IMR-90 (cell line): ENCODE results near the gene IGF2R. TPM values are rescaled to one million over a fixed set of nuclear protein-coding genes. Genes with fewer than 3 reads are reported as not detected.
A peak's percentile ranks its signal among the peaks of the same experiment; 100 is the strongest.

ENCODE experiments used
- ATAC-seq: fragments of 200-7000 bp; cut with Tn5 transposase; 2 replicates; pipeline ENCODE4 v1.9.1; 2020; ENCODE audit warnings: low read depth, mild to moderate bottlenecking, moderate library complexity
- BruUV-seq: library from RNA; stranded (reverse); fragments of 400-500 nt; replicated peaks from 2 replicates; lab custom pipeline; 2021; lab: Mats Ljungman, UMichigan
- CTCF ChIA-PET: fragments of 300-600 bp; formaldehyde crosslinking; extraction: SDS; loops from one replicate; lab custom pipeline; 2021; ENCODE audit warnings: antibody characterized with exemption; lab: Yijun Ruan, JAX
- POLR2A ChIA-PET: fragments of 300-600 bp; sonication (Branson Sonifier 250); formaldehyde crosslinking; loops from one replicate; lab custom pipeline; 2022; ENCODE audit warnings: antibody characterized with exemption; ENCODE audit not compliant: unreplicated experiment; lab: Charles Lee
- DNase-seq: peaks from one replicate; pipeline ENCODE4 v3.0.0; 2013
- H2AFZ ChIP-seq: replicated peaks from 2 replicates; pipeline ENCODE3; 2013; ENCODE audit warnings: low read length, mild to moderate bottlenecking; ENCODE audit not compliant: poor library complexity
- H2AK5ac ChIP-seq: 2 replicates; pipeline ENCODE4 v1.6.1; 2013; ENCODE audit warnings: low read depth, low read length, inconsistent platforms
- H2AK9ac ChIP-seq: replicated peaks from 2 replicates; pipeline ENCODE3; 2013; ENCODE audit warnings: mild to moderate bottlenecking, low read depth, low read length, moderate library complexity; ENCODE audit not compliant: poor library complexity
- H2BK120ac ChIP-seq: 2 replicates; pipeline ENCODE4 v1.6.1; 2013; ENCODE audit warnings: low read depth, low read length, inconsistent platforms
- H2BK15ac ChIP-seq: 3 replicates; pipeline ENCODE4 v1.6.1; 2013; ENCODE audit warnings: low read depth, low read length, inconsistent platforms
- H2BK20ac ChIP-seq: 2 replicates; pipeline ENCODE4 v1.6.1; 2013; ENCODE audit warnings: low read depth, mild to moderate bottlenecking, inconsistent platforms, low read length, moderate library complexity
- H2BK5ac ChIP-seq: 2 replicates; pipeline ENCODE4 v1.6.1; 2013; ENCODE audit warnings: mild to moderate bottlenecking, low read depth, low read length, inconsistent platforms; ENCODE audit not compliant: poor library complexity, severe bottlenecking
- H3K14ac ChIP-seq: replicated peaks from 2 replicates; pipeline ENCODE4 v1.6.1; 2013; ENCODE audit warnings: low read depth, low read length, inconsistent platforms
- H3K18ac ChIP-seq: 2 replicates; pipeline ENCODE4 v1.6.1; 2013; ENCODE audit warnings: low read depth, low read length, control low read depth
- H3K23ac ChIP-seq: 2 replicates; pipeline ENCODE4 v1.6.1; 2013; ENCODE audit warnings: low read depth, low read length, inconsistent platforms
- H3K27ac ChIP-seq: 2 replicates; pipeline ENCODE4 v1.5.1; 2013; ENCODE audit warnings: mild to moderate bottlenecking, control low read depth, low read length; ENCODE audit not compliant: insufficient read depth
- H3K27me3 ChIP-seq: 2 replicates; pipeline ENCODE4 v1.6.1; 2013; ENCODE audit warnings: low read length; ENCODE audit not compliant: control insufficient read depth, insufficient read depth
- H3K36me3 ChIP-seq: 2 replicates; pipeline ENCODE4 v1.6.1; 2013; ENCODE audit warnings: low read length, mixed read lengths; ENCODE audit not compliant: control insufficient read depth, insufficient read depth
- H3K4ac ChIP-seq: 2 replicates; pipeline ENCODE4 v1.6.1; 2013; ENCODE audit warnings: low read depth, low read length, inconsistent platforms
- H3K4me1 ChIP-seq: 2 replicates; pipeline ENCODE4 v1.6.1; 2013; ENCODE audit warnings: low read length, mixed read lengths; ENCODE audit not compliant: control insufficient read depth, insufficient read depth
- H3K4me2 ChIP-seq: 2 replicates; pipeline ENCODE4 v1.6.1; 2013; ENCODE audit warnings: low read depth, mild to moderate bottlenecking, control low read depth, low read length, moderate library complexity
- H3K4me3 ChIP-seq: 2 replicates; pipeline ENCODE4 v1.5.1; 2013; ENCODE audit warnings: low read depth, mild to moderate bottlenecking, control low read depth, low read length, moderate library complexity; ENCODE audit not compliant: insufficient read depth
- H3K56ac ChIP-seq: 2 replicates; pipeline ENCODE4 v1.6.1; 2013; ENCODE audit warnings: low read length, inconsistent platforms; ENCODE audit not compliant: insufficient read depth; ENCODE audit errors: extremely low read depth
- H3K79me1 ChIP-seq, 2 experiments: 2 replicates each; pipeline ENCODE4 v1.6.1; 2013; ENCODE audit warnings: low read length in 2 of 2, inconsistent platforms in 1 of 2, low read depth in 1 of 2
- H3K9ac ChIP-seq: 2 replicates; pipeline ENCODE4 v1.6.1; 2013; ENCODE audit warnings: low read depth, low read length, control low read depth
- H3K9me1 ChIP-seq: 2 replicates; pipeline ENCODE4 v1.6.1; 2013; ENCODE audit warnings: low read length, inconsistent platforms; ENCODE audit not compliant: insufficient read depth
- H3K9me3 ChIP-seq: 2 replicates; pipeline ENCODE4 v1.6.1; 2013; ENCODE audit warnings: low read length; ENCODE audit not compliant: control insufficient read depth, insufficient read depth
- H4K20me1 ChIP-seq: 2 replicates; pipeline ENCODE4 v1.6.1; 2013; ENCODE audit warnings: low read length, inconsistent platforms; ENCODE audit not compliant: insufficient read depth
- H4K5ac ChIP-seq: 2 replicates; pipeline ENCODE4 v1.6.1; 2013; ENCODE audit warnings: mild to moderate bottlenecking, low read depth, low read length, control low read depth
- H4K8ac ChIP-seq, 2 experiments: 2 replicates each; pipeline ENCODE4 v1.6.1; 2013; ENCODE audit warnings: low read depth in 2 of 2, low read length in 2 of 2, control low read depth in 1 of 2, inconsistent platforms in 1 of 2
- H4K91ac ChIP-seq: 2 replicates; pipeline ENCODE4 v1.6.1; 2013; ENCODE audit warnings: low read depth, low read length, inconsistent platforms; ENCODE audit not compliant: insufficient read depth
- BHLHE40 ChIP-seq: fragments of 150-350 bp; IDR thresholded peaks from 2 replicates; pipeline ENCODE4 v1.6.1; 2016; ENCODE audit warnings: mild to moderate bottlenecking, low read depth, low read length
- CEBPB ChIP-seq: IDR thresholded peaks from 2 replicates; pipeline ENCODE4 v1.6.1; 2012; ENCODE audit warnings: low read depth, low read length, improper control_type of control experiment
- RCOR1 ChIP-seq: IDR thresholded peaks from 2 replicates; pipeline ENCODE4 v1.6.1; 2012; ENCODE audit warnings: mild to moderate bottlenecking, low read length, improper control_type of control experiment; ENCODE audit not compliant: insufficient replicate concordance
- RFX5 ChIP-seq: IDR thresholded peaks from 2 replicates; pipeline ENCODE4 v1.8.0; 2012; ENCODE audit warnings: low read depth, mild to moderate bottlenecking, low read length, moderate library complexity
- SMC3 ChIP-seq: fragments of 150-350 bp; IDR thresholded peaks from 2 replicates; pipeline ENCODE4 v1.6.1; 2016; ENCODE audit warnings: low read depth, mild to moderate bottlenecking, antibody characterized with exemption, low read length, moderate library complexity
- WGBS, 2 experiments: methylation state at CpG; one replicate each; pipeline versions ENCODE4 v1.1.5 to v1.1.7; 2013; ENCODE audit warnings: missing lambda C conversion rate in 2 of 2; ENCODE audit not compliant: insufficient read length in 1 of 2; ENCODE audit errors: extremely low coverage in 2 of 2; 5-methylcytosine and 5-hydroxymethylcytosine counted together
- dilution Hi-C: fragments of 300-500 bp; cut with HindIII; formaldehyde crosslinking; loops from one replicate; pipeline ENCODE4 v1.14.3; 2018; ENCODE audit warnings: low sequenced_read_pairs; ENCODE audit not compliant: unreplicated experiment
- in situ Hi-C: fragments of 300-500 bp; cut with MboI; formaldehyde crosslinking; loops from 3 replicates; pipeline ENCODE4 v1.14.3; 2019; ENCODE audit warnings: low sequenced_read_pairs, inconsistent platforms, mixed read lengths
- intact Hi-C: fragments of 100-400 bp; cut with micrococcal nuclease; formaldehyde crosslinking; loops from 2 replicates; pipeline ENCODE4 v1.10.0; 2022
- polyA plus RNA-seq, 3 experiments: library from polyadenylated mRNA; depleted of rRNA; stranded (reverse); fragments of >200 nt; gene quantifications; 2 replicates each; pipeline ENCODE4 v1.2.3, GENCODE V29; 2012; ENCODE audit warnings: low replicate concordance in 1 of 3
- total RNA-seq: library from RNA; depleted of rRNA; stranded (reverse); fragments of >200 nt; gene quantifications from 2 replicates; pipeline ENCODE4 v1.2.3, GENCODE V29; 2012
- TF ChIP-seq, protein P1 (sequence below): fragments of 150-350 bp; IDR thresholded peaks from 2 replicates; pipeline ENCODE4 v1.6.1; 2016; ENCODE audit warnings: low read depth, mild to moderate bottlenecking, low read length, moderate library complexity, borderline replicate concordance

Gene IGF2R
- total and polyA plus RNA-seq, 2 of the 4 experiments (the other 2 are of a cell fraction), result 33.2 to 41.4 TPM

DNA sequence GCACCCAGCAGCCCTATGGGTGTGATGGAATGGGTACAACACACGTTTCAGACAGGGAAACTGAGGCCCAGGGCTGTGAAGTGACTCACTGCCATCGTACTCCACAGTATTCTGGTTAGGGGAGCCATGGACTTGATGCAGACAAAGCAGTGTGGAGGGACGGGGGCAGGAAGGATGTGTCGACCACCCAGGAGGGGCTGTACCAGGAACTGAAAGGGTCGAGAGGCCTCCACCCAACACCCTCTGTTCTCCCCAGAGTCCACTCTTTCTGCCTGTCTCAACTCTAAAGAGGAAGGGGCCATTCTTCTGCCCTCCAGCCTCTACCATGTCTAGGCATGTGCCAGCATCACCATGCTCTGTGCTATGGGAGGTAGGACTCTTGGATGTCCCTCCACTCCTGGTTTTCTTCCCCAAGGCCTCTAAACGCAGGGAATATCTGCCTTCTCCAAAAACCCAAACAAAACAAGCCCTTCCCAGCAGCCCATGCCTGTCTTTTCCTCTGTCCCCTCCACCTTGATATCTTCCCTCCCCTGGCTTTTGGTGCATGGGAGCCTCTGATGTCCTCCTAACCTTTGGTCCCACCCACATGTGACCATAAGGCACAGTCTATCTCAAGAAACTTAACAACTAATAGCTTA, 160.1 kb downstream of the IGF2R start:
- in situ Hi-C loops (no loop called here), intact Hi-C loops (no loop called here), dilution Hi-C loops (no loop called here)
- Histone ChIP-seq H3K14ac (no peak overlapping the region), H3K9ac (no peak overlapping the region), H3K9me3 (no peaks in the 10 kb centered on the region), H2BK20ac (no peak overlapping the region), H3K27me3 (no peaks in the 10 kb centered on the region), H2BK5ac (no peak overlapping the region), H2AK5ac (no peak overlapping the region), H3K4ac (no peak overlapping the region), H2BK15ac (no peak overlapping the region), H3K79me1 (no peaks in the 10 kb centered on the region), H3K27ac (no peak overlapping the region), H4K5ac (no peak overlapping the region), H3K4me1 (peaks cover 7% of the 10 kb centered on the region), H3K36me3 (no peaks in the 10 kb centered on the region), H2BK120ac (no peak overlapping the region), H4K91ac (no peak overlapping the region), H2AK9ac (peak overlapping the region; percentile 24), H3K4me3 (no peak overlapping the region), H3K9me1 (peaks cover 5% of the 10 kb centered on the region; the same call in 1 of the 2 replicates), H4K8ac (no peak overlapping the region), H3K23ac (no peak overlapping the region), H4K20me1 (no peaks in the 10 kb centered on the region), H3K56ac (no peak overlapping the region), H3K18ac (no peak overlapping the region), H2AFZ (no peak overlapping the region), H3K4me2 (no peak overlapping the region)
- no peak for ATAC-seq
- CTCF ChIA-PET, result no interaction called here
- POLR2A ChIA-PET, result no interaction called here
- 70% methylated on average over 2 of the region's 6 CpGs; no CpG with 5 or more reads in 1 of the 2 experiments for WGBS, 2 experiments
- TF ChIP-seq SMC3, result no peak
- no peak for TF ChIP-seq BHLHE40
- TF ChIP-seq RCOR1, result no peak
- TF ChIP-seq, protein P1, sequence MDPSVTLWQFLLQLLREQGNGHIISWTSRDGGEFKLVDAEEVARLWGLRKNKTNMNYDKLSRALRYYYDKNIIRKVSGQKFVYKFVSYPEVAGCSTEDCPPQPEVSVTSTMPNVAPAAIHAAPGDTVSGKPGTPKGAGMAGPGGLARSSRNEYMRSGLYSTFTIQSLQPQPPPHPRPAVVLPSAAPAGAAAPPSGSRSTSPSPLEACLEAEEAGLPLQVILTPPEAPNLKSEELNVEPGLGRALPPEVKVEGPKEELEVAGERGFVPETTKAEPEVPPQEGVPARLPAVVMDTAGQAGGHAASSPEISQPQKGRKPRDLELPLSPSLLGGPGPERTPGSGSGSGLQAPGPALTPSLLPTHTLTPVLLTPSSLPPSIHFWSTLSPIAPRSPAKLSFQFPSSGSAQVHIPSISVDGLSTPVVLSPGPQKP, result no peak
- no peak for TF ChIP-seq CEBPB
- no peak for TF ChIP-seq RFX5
- BruUV-seq, result no TSS peak
- DNase-seq, result no peak
